Measurements from ENCODE around the gene YLPM1. TPM values are rescaled to one million over a fixed set of nuclear protein-coding genes. Genes with fewer than 3 reads are reported as not detected.

The YLPM1 gene
- total RNA-seq, 2 donors from 2014 or later, result 30.0 to 47.7 TPM

- Histone ChIP-seq H3K4me1 (no peaks in the 10 kb centered on the region), H3K9me3 (no peaks in the 10 kb centered on the region), H3K36me3 (replicated peaks in 1 of 2; ENCODE audit: insufficient read depth in 1 of 2, low read depth in 2 of 2) (no peaks in the 10 kb centered on the region), H3K4me3 (no peak overlapping the region), H3K27ac (no peak overlapping the region), H3K27me3 (no peaks in the 10 kb centered on the region)
- no peak for TF ChIP-seq POLR2A (IDR thresholded peaks at IDR 0.05)
- TF ChIP-seq, protein P1, sequence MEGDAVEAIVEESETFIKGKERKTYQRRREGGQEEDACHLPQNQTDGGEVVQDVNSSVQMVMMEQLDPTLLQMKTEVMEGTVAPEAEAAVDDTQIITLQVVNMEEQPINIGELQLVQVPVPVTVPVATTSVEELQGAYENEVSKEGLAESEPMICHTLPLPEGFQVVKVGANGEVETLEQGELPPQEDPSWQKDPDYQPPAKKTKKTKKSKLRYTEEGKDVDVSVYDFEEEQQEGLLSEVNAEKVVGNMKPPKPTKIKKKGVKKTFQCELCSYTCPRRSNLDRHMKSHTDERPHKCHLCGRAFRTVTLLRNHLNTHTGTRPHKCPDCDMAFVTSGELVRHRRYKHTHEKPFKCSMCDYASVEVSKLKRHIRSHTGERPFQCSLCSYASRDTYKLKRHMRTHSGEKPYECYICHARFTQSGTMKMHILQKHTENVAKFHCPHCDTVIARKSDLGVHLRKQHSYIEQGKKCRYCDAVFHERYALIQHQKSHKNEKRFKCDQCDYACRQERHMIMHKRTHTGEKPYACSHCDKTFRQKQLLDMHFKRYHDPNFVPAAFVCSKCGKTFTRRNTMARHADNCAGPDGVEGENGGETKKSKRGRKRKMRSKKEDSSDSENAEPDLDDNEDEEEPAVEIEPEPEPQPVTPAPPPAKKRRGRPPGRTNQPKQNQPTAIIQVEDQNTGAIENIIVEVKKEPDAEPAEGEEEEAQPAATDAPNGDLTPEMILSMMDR (IDR thresholded peaks at IDR 0.05), result no peak
- no peak for DNase-seq
- 80 to 83% methylated on average over 2 of the region's 2 CpGs for WGBS, 2 donors
- intact Hi-C loops (cut with DNase I), result no loop called here
- no peak for ATAC-seq
These were observed 85.7 kb downstream of the YLPM1 start for GRCh38 chr14:74848768-74849167.

- TF ChIP-seq, protein P1 (IDR thresholded peaks at IDR 0.05), result no peak
- TF ChIP-seq POLR2A (IDR thresholded peaks at IDR 0.05), result no peak
- intact Hi-C loops (cut with DNase I), result no loop called here
- peaks cover 9% of the 10 kb centered on the region for H3K4me1 ChIP-seq
- no peaks in the 10 kb centered on the region for H3K9me3 ChIP-seq
- no peaks in the 10 kb centered on the region for H3K36me3 ChIP-seq (replicated peaks in 1 of 2; ENCODE audit: insufficient read depth in 1 of 2, low read depth in 2 of 2)
- H3K27me3 ChIP-seq, result no peaks in the 10 kb centered on the region
- ATAC-seq (peak; percentile 78), DNase-seq (no peak)
- peak overlapping the region in 3 of 4 donors; percentile 16 to 48 (median 43) for H3K27ac ChIP-seq
- no peak overlapping the region for H3K4me3 ChIP-seq
- WGBS, 2 donors, result 20 to 32% methylated on average over 2 of the region's 2 CpGs
These were observed 89.9 kb downstream of the YLPM1 start for GRCh38 chr14:74852922-74853530.

DNA sequence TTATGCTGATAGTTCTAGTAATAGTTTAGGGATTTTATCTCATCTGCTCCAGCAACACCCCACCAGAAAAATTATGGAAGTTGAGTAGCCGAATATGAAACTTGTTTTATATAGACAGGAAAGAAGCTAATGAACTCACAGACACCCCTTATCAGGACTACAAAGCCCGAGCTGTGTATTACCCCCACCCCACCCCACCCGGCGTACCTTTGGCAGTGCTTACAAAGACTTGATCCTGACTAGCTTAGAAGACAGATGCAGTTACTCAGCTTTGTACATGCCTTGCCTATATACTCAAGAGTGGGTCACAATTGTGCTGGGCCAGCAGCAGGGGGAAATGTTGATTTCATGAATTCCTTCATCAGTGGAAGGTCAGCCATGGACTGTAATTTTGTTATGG lies 90.5 kb downstream of the YLPM1 start:
- no peaks in the 10 kb centered on the region for H3K27me3 ChIP-seq
- TF ChIP-seq, protein P1 (IDR thresholded peaks at IDR 0.05), result no peak
- TF ChIP-seq POLR2A (IDR thresholded peaks at IDR 0.05), result no peak
- DNase-seq (no peak), ATAC-seq (peak; percentile 18)
- intact Hi-C loops (cut with DNase I), result no loop called here
- peaks cover 9% of the 10 kb centered on the region for H3K4me1 ChIP-seq
- H3K27ac ChIP-seq, result peak overlapping the region in 3 of 4 donors; percentile 16 to 48 (median 43)
- H3K9me3 ChIP-seq, result no peaks in the 10 kb centered on the region
- 38 to 40% methylated on average over 4 of the region's 4 CpGs for WGBS, 2 donors
- H3K36me3 ChIP-seq (replicated peaks in 1 of 2; ENCODE audit: insufficient read depth in 1 of 2, low read depth in 2 of 2), result no peaks in the 10 kb centered on the region
- H3K4me3 ChIP-seq, result no peak overlapping the region

- Histone ChIP-seq H3K27me3 (no peaks in the 10 kb centered on the region), H3K27ac (no peak overlapping the region), H3K4me3 (no peak overlapping the region), H3K9me3 (no peaks in the 10 kb centered on the region), H3K4me1 (peaks cover 9% of the 10 kb centered on the region), H3K36me3 (replicated peaks in 1 of 2; ENCODE audit: insufficient read depth in 1 of 2, low read depth in 2 of 2) (no peaks in the 10 kb centered on the region)
- ATAC-seq (no peak), DNase-seq (no peak)
- TF ChIP-seq, protein P1 (IDR thresholded peaks at IDR 0.05), result no peak
- no peak for TF ChIP-seq POLR2A (IDR thresholded peaks at IDR 0.05)
- 70 to 75% methylated on average over 7 of the region's 7 CpGs for WGBS, 2 donors
- intact Hi-C loops (cut with DNase I), result no loop called here
These were observed 91.9 kb downstream of the YLPM1 start for GRCh38 chr14:74855021-74855420.

- H3K27ac ChIP-seq, result no peak overlapping the region
- peaks cover 9% of the 10 kb centered on the region for H3K4me1 ChIP-seq
- H3K9me3 ChIP-seq, result no peaks in the 10 kb centered on the region
- no peak overlapping the region for H3K4me3 ChIP-seq
- intact Hi-C loops (cut with DNase I), result no loop called here
- no peaks in the 10 kb centered on the region for H3K36me3 ChIP-seq (replicated peaks in 1 of 2; ENCODE audit: insufficient read depth in 1 of 2, low read depth in 2 of 2)
- WGBS, 2 donors, result 58 to 76% methylated on average over 4 of the region's 4 CpGs
- ATAC-seq (no peak), DNase-seq (no peak)
- no peaks in the 10 kb centered on the region for H3K27me3 ChIP-seq
- no peak for TF ChIP-seq POLR2A (IDR thresholded peaks at IDR 0.05)
These were observed 92.8 kb downstream of the YLPM1 start for GRCh38 chr14:74855945-74856344.

Data from body of pancreas (tissue), 4 donors.